GM19463 (cell line): ENCODE measurements around the gene RECQL5.
"Not testable (repeated sequence)": the region's sequence is repeated elsewhere in the genome, so short reads cannot be mapped to it uniquely, and the experiment has no call there.

Source experiments
- ATAC-seq: cut with Tn5 transposase; IDR thresholded peaks from one replicate; pipeline ENCODE4 v1.9.1; 2021; ENCODE audit warnings: mild to moderate bottlenecking, moderate library complexity; ENCODE audit not compliant: unreplicated experiment

Gene RECQL5

GRCh38 chr17:75649687-75650086 lies 17.3 kb downstream of the RECQL5 start:
- ATAC-seq, result no peak

DNA sequence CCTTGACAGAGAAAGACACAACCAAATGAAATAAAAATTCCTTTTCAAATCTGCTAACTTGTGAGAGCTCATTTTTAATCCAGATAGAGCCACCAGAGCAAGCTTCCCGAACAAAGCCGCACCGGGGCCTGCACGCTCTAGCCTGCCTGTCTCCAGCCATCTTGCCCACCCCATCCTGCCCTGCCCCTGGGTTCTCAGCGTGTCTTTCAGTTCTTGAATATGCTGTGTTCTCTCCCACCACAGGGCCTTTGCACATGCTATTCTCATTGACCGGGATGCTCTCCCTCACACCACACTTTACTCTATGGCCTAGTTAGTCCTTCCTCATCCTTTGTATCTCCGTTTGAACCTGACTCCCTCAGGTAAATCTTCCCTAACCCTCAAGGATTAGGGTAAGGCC lies 19.0 kb downstream of the RECQL5 start:
- no peak for ATAC-seq

DNA sequence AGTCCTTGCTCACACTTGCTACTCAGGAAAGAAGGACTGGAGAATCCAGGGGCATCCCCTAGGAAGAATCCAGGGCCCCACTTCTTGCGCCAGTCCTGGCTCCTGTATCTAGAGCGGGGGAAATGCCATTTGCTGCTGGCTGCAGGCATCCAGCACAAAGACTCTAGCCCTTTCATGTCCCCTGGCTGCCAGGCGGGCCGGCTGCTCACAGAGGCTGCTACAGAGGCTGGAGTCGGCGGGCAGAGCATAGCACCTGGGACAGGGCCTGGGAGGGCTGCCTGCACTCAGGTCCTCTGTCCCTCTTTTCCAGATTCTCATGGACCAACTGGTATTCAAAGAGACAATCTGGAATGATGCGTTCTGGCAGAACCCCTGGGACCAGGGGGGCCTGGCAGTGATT lies 19.9 kb downstream of the RECQL5 start:
- ATAC-seq, result no peak

DNA sequence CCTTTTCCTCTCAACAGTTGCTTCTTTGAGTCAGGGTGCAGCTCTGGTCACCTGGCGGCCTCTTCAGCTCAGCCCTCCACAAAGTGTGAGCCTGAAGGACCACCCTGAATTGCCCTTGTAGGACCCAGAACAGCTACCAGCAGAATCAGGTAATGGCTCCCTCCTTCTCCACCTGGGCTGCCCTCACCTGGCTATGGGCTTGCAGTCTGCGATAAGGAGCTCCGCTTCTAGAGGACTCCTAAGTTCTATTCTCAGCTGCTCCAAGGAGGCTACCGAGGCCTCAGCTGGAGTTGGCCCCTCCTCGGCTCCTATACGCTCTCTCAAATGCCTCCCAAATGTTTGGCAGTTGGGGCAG lies 20.3 kb downstream of the RECQL5 start:
- no peak for ATAC-seq

- ATAC-seq, result peak; percentile 98
These were observed 20.9 kb downstream of the RECQL5 start for GRCh38 chr17:75645889-75646637.

- no peak for ATAC-seq
These were observed 21.5 kb downstream of the RECQL5 start for GRCh38 chr17:75645501-75645888.

- no peak for ATAC-seq
These were observed 23.3 kb downstream of the RECQL5 start for GRCh38 chr17:75643643-75644017.

DNA sequence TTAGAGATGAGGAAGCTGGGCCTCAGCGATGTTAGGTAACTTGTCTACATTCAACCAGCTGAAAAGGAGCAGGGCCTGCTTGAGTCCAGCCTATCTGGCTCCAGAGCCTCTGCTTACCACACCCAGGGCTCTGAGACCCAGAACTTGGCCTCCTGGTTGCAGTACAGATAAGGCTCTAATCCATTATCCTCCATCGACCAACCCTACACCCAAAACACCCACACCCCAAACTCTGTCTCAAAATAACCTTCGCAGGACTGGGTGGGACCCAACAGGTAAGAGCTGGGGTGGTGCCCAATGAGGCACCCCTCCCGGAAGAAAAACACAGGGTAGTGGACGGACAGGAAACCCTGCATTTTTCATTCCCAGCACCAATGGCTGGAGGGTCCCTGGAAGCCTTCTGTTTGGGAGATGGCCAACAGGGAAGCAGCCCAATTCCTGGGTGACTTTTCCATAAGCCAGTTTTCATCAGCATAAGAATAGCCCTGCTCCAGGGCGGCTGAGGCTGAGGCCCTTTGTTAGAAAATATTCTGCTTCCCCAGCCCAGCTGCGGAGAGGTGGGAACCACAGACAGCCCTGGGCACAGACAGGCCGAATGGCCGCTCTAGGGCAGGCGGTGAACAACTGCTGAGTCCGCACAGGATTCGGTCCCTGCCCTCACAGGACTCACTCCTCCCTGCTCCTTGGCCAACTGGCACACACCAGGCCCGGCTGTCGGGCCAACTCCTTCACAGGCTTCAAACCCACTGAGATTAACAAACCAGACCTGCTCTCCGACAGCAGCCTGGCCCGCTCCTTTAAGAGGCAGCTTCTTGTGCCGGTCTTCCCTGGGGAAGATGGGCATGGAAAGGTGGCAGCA lies 23.9 kb downstream of the RECQL5 start:
- no peak for ATAC-seq

GRCh38 chr17:75642182-75642783 lies 24.7 kb downstream of the RECQL5 start:
- no peak for ATAC-seq

DNA sequence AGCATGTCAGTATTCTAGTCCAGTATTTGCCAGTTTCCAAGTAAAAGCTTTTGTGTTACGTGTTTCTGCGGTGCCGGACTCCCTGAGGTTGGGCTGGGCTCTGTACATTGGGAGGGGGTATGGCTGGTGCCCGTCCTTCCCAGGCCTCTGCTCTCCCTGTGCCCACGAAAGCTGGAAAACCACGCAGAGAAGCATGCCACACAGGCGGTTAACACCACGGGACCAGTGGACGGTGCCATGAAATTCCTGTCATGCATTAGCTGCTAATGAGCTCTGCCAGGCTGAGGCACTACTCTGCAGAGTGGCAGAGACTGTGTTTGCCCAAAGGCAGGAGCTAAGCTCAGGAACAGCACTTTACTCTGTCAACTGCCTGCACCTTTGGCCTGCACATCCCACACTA lies 25.6 kb downstream of the RECQL5 start:
- ATAC-seq, result no peak

DNA sequence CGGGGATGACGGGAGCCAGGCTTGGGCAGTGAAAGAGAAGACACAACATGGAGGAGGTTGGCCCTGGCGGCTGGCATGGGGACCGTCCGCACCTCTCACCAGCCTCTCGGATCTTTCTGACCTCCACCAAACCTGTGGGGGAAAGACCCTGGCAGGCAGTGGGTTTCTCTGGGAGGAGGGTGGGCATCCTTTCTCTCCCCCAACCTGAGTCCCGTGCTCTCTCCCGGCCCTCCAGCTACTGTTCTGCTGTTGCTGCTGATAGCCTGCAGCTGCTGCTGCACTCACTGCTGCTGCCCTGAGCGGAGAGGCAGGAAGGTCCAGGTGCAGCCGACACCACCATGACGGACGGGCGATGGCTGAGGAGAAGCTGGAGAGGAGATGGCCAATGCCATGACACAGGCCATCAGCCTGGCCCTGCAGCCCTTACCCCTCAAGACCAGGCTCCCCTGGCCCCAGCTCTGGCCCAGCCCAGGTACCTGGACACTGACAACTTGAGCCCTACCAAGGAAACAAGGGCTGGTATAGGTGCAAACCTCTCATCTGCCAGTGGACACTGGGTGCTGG lies 26.3 kb downstream of the RECQL5 start:
- ATAC-seq, result no peak

DNA sequence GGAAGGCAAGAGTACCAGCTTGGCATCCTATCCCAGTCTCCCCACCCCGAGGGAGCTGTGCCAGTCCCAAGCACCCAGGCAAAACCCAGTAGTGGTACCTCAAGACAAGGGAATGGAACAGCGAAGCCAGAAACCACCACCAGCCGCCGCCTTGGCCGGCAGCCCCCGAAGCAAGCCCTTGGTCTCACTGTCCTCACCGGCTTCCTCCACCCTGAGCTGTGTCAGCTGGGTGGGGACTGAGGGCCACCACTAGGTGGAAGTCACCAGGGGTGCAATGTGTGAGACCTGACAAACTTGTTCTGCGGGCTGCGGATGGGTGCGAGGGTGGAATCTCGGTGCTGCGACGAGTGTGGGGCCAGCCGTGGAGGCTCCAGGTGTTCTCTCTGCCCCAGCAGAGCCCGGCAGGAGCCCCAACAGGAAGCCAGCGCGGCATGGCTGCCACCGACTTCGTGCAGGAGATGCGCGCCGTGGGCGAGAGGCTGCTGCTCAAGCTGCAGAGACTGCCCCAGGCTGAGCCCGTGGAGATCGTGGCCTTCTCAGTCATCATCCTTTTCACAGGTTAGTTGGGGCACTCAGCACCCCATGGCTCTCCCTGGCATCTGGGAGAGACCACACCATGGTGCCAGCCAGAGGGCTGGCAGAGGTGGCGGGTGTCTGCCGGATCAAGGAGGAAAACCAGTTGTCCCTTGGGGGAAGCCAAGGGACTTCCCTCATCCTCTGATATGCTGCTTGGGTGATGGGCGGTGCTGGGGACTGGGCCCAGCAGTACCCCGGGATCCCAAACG lies 27.0 kb downstream of the RECQL5 start:
- ATAC-seq, result no peak

DNA sequence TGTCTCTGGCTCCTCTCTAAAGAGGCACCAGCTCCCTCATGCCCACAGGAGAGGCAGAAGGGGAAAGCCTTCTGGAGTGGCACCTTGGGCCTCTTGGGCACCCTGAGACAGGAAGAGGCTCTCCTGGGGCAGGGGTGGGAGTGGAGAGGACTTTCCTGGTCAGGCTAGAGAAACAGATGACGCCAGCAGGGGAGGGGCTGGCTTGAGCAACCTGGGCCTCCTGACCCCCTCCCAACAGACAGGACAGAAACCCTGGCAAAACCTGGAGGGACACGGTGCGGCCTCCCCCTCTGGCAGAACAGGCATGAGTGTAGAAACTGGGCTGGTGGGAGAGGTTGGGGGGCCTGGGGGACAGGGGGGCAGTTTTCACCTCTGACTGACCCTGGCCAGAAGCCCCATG lies 27.6 kb downstream of the RECQL5 start:
- no peak for ATAC-seq

GRCh38 chr17:75638893-75639292 lies 28.1 kb downstream of the RECQL5 start:
- ATAC-seq, result no peak

DNA sequence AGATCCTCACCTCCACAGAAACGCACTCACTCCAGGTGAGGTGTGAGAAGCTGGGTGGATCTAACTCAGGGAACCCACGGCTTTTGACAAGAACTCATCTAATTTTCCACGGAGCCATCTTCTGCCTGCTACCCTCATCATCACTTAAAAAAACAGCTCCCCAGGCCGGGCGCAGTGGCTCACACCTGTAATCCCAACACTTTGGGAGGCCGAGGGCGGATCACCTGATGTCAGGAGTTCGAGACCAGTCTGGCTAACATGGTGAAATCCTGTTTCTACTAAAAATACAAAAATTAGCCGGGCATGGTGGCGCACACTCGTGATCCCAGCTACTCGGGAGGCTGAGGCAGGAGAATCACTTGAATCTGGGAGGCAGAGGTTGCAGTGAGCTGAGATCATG lies 28.9 kb downstream of the RECQL5 start:
- ATAC-seq, result not testable (repeated sequence)

GRCh38 chr17:75637551-75637950 lies 29.4 kb downstream of the RECQL5 start:
- ATAC-seq, result no peak

DNA sequence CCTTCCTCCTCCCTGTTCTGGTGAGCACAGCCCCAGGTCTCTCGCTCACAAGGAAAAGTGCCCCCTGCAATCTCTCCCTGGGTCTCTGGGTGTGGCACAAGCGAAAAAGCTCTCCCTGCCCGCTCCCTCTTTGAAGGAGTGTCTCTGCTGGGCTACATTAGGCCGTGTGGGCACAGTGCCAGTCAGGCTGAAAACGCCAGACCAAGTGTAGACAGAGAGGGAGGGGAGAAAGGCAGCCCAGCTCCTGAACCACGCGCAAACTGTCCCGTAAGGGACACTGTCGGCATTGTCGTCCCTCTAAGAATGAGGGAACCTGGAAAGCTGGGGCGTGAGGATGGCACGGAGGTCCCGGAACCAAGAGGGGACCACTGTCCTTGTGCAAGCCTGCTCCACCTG lies 29.8 kb downstream of the RECQL5 start:
- no peak for ATAC-seq

DNA sequence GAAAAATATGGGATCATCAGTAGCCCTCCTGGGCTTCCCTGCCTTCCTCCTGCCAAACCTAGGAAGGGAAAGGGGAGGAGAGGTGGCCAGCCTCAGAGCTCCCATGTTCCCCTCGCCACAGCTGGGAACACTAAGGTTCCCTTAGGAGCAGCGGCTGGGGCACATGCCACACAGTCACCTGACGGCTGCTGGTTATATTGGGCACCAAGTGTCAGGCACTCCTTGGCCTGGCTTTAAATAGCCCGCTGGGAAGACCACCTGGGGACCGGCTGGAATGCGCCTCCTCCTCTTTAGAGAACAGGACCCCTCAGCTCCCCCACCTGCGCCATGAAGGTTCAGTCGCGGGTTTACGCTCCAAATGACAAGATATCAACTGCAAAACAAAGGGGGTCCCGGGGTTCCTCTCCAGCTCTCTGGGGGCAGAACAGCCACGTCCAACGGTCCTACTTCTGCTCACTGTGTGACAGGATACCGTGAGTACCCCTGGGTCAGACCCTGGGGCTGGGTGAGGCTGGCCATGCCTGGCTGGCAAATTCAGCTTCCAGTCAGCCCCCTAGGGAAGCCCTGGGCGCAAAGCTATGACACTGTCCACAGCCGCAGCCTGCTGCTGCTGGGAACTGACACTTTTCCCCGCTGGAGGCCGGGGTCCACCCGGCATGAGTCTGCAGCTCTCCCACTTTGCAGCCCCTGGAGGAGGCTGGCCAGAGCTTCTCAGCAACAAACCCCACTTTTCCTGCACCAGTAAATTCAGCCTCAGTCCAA lies 30.4 kb downstream of the RECQL5 start:
- ATAC-seq, result no peak

- ATAC-seq, result no peak
These were observed 31.2 kb downstream of the RECQL5 start for GRCh38 chr17:75635610-75636202.
